ENCODE measurements around the gene SYN1.

- TF ChIP-seq EZH2 (IDR thresholded peaks at IDR 0.05; ENCODE audit: insufficient read depth, poor library complexity, severe bottlenecking) (no peak), EZH2phosphoT487 (IDR thresholded peaks at IDR 0.05; ENCODE audit: insufficient read depth, low read depth) (no peak)
These were observed 9.1 kb downstream of the SYN1 start for GRCh38 chrX:47610511-47610910.

Data from GM23248 (cell line).